ENCODE measurements around the gene ARHGAP29.

The ARHGAP29 gene

GRCh38 chr1:94125551-94126514, 111.6 kb downstream of the ARHGAP29 start:
- H3K4me3 ChIP-seq (ENCODE audit: low read depth, low read length), result no peak overlapping the region
- TF ChIP-seq CTCF (IDR thresholded peaks at IDR 0.05; ENCODE audit: borderline replicate concordance, insufficient read depth, low read depth, low read length), result no peak

GRCh38 chr1:94124538-94124937, 112.8 kb downstream of the ARHGAP29 start:
- TF ChIP-seq CTCF (IDR thresholded peaks at IDR 0.05; ENCODE audit: borderline replicate concordance, insufficient read depth, low read depth, low read length), result no peak
- no peak overlapping the region for H3K4me3 ChIP-seq (ENCODE audit: low read depth, low read length)

DNA sequence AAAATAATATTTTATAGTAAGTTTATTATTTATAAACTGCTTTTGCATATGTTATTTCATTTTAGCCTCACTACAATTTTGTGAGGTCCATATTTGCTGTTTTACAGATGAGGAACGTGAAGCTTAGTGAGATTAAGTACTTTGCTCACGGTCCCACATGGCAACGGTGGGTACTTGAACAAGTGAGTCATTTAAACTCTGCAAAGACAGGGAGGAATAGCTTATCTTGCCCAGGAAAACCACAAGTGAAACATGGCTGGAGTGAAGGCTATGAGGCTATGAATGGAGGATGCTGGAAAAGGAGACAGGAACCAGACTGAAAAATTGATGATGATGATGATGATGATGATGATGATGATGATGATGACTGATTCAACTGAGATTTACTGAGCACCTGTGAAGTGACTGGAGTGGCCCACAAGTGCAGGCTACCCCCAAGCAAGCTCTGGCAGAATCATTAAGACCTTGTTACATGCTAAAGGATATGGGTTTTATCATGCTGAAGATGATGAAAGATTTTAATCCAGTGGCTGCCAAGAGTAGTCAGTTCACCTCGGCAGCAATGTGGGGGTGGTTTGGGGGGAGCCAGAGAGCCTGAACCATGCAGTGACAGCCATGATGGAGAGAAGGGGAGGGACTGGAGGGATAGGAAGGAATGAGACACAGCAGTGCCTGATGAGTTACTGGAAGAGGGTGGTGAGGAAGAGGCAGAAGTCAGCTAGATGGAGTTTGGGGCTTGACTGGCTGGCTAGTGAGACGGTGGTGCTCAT, 115.0 kb downstream of the ARHGAP29 start:
- TF ChIP-seq CTCF (IDR thresholded peaks at IDR 0.05; ENCODE audit: borderline replicate concordance, insufficient read depth, low read depth, low read length), result no peak
- H3K4me3 ChIP-seq (ENCODE audit: low read depth, low read length), result no peak overlapping the region

Data from GM12875 (cell line).